ENCODE measurements around the gene TUBGCP6.

Gene TUBGCP6

DNA sequence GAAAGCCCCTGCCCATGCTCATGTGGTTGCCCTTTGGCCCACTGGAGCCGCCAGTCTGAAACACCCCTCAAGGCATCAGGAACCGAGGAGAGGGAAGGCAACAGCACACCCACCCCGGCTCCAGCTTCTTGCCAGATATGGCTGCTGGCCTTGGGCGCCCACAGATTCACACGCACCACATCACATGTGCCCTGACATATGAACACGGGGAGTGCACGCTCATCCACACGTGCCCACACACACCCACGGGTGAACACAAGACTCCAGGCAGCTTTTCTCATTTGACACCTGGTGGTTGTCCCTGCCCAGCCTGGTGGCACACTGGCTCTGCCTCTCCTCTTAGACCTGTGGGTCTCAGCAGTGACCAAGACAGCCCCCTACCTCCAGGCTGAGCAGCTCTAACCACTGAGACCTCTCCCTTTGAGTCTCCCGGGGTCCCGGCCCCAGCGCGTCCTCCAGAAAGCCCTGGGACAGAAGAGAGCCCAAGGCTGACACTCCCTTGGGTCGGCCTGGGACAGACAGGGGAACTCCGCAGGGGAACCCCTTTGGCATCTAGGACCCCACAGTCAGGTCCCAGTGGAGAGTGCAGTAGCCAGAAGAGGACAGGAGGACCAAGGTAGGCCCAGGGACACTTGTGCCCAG is 19.4 kb upstream of the TUBGCP6 start:
- DNase-seq: no peak

DNA sequence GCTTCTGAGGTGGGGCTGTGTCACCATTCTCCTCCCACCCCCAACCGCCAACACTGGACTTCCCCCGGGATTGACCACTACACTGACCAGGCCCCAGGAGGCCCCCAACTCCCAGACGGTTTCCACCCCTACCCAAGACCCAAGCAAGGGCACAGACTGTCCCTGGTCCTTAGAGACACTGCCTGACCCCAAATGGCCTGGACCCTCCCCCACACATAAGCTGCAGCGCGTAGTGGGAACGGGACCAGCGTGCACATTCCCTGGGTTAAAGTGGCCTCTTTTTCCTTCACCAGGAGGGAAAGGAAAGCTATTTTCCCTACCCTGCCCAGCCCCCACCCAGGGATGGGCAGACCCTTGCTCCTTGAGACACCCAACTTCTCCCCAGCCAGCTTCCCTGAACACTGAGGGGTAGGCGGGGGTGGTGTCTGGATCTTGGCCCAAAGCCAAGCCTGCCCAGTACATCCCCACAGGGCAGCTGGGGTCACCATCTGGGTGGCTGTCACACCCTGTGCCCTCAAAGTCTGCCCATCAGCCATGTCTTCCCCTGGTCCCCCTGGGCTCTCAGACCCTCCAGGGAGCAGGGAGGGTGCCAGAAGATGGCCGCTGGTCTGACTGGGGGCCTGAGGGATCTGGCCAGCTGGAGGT is 18.3 kb upstream of the TUBGCP6 start:
- DNase-seq: no peak

DNA sequence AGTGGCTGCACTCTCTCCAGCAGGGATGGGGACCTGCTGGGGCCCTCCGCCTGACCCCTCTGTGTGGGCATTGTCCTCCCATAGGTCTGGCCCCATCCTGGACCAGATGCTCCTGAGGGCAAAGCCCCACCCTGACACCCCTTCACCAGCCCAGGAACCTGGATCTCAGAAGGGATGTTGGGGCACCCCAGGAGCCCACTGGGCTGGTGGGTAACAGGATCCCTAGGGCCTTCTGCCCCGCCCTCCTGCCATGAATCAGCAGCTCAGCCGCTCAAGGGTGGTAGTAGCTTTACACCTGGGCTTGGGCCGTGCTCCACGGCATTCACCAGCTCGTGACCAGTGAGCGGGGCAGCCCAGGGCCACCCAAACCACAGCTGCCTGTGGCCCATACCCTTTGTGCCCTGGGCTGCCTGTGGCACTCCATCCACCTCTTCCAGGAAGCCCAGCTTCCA is 17.7 kb upstream of the TUBGCP6 start:
- DNase-seq: no peak

GRCh38 chr22:50261615-50262459 is 17.0 kb upstream of the TUBGCP6 start, which contains the start of gene MAPK12:
TSS of gene MAPK12 (minus strand) at chr22:50261683. CDS start at chr22:50261509, 174 bp downstream.
- DNase-seq: no peak

GRCh38 chr22:50260801-50261614 is 16.2 kb upstream of the TUBGCP6 start:
- no peak for DNase-seq

- no peak for DNase-seq
Observed at GRCh38 chr22:50260434-50260800, 15.6 kb upstream of the TUBGCP6 start.

DNA sequence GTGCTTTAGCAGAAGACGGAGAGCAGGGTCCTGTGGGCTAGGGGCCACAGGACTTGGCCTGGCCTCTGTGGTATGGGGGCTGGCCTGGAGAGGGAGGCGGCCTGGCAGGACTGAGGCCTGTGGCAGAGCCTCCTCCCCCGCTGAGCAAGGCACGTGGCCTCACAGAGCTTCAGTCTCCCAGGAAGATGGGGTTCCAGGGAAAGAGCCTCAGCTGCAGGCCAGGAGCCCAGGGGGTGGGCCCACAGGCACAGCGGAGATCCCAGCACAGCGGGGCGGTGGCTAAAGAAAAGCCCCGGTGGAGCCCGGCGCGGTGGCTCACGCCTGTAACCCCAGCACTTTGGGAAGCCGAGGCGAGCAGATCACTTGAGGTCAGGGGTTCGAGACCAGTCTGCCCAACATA is 14.5 kb upstream of the TUBGCP6 start:
- DNase-seq: no peak

DNA sequence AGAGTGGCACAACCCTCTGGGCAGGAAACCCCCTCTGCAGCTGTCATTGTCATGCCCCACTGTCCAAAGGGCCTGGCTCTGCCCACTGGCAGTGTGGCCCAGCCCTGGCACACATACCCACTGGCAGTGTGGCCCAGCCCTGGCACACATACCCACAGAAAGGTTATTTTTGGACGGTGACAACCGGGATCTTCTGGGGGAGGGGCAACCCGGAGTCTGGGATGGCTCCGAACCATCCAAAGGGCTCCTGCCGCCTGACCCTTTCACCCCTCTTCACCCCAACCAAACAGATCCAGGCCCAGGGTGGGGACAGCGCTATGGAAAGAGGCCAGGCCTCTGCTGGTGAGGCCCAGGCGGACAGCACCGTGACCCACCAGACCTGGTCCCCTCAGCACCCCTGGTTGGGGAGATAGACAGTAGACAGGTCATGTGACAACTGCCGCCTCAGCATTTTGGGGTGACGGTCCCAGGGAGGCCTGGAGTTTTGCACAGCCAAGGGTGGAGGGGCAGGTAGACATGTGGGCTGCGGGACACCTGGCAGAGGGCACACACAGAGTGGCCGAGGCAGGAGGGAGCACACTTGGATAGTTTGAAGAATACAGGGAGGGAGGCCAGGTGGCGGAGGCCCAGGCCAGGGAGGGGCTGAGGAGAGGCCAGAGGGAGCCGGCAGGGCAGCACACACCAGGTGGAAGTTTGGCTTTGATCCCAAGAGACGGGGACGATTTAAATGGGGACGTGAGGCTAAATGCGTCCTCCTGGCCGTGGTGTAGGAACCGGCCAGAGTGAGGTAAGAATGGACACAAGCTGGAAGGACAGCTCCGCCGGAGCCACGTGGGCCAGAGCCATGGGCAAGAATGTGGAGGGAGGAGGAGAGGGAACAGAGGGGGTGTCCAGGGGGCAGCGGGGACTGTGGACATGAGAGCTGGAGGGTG is 13.8 kb upstream of the TUBGCP6 start:
- DNase-seq: no peak

DNA sequence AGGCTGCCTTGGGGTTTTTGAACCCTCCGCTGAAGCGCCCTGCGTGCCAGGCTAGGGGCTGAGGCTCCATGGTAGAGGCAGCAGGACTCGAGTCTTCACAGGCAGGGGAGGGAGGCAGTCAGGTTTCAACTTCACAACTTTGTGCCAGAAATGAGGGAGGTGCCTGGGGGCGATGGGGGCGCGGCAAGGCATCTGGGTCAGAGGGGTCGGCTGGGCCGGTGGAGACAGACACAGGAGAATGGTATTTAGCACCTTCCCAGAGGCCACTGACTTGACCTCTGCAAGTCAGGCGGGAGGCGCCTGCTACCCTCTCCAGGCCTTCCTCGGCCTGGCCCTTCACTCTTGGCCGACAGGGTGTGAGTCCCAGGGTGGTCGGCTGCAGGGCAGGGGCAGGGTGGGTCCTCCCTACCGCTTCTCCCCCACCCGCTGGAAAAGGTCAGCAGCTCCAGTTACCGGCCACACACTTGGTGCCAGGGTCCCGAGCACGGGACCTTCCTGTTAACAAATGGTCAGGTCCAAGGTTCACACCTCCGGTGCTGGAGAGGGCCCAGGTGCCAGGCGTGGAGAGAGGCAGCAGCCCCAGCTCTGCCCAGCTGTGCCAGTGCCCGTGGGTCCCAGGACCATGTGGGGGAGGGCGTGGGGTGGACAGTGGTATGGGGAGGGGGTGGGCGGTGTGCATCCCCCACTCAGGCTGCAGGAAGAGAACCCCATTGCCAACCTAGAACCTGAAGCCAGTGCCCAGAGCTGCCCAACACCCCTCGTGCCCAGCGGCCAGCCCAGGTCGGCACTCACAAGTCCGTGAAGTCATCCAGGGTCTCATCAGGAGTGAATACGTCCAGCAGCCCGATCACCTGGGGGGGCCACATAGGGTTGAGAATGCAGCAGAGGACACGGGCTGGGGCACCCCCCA is 12.9 kb upstream of the TUBGCP6 start:
- DNase-seq: no peak

DNA sequence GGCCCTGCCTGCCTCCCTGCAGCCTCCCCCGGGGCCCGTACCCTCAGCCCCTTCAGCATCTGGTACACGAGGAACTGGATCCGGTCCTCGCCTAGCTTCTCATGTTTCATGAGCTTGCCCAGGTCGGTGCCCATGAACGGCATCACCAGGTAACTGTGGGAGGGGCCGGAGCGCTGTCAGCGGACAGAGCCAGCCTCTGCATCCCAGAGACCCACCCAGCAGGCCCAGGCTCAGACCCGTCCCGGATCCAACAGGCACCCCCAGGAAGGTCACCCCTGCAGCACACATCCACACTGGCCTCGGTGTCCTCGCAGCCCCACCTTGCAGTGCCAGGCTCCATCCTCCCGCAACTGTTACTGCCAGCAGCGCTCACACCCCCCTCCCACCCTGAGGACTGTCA is 12.2 kb upstream of the TUBGCP6 start:
- no peak for DNase-seq

DNA sequence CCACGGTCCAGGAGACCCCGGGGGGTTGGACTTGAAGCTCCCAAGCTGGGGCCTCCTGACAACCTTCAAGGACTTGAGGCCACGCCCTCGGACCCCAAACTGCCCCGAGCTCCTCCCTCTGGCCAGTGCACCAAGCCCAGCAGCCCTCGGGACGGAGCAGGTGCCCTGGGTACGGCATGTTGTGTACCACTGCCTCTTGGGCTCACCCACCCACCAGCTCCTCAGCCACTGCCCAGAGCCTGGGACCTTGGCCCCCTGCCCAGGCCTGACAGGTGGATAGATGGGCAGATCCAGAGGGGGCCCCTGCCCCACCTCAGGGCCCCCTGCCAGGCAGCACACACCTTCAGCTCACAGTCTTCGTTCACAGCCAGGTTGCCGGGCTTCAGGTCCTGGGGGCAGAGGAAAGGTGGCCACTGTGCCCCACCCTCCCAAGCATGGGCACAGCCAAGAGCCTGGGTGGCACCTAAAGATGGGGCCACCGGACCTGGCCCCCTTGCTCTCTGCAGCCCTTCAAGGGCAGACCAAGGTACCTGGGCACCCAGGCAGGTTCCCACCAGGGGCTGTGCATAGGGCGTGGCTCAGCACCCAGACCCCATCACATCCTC is 11.5 kb upstream of the TUBGCP6 start:
- no peak for DNase-seq

DNA sequence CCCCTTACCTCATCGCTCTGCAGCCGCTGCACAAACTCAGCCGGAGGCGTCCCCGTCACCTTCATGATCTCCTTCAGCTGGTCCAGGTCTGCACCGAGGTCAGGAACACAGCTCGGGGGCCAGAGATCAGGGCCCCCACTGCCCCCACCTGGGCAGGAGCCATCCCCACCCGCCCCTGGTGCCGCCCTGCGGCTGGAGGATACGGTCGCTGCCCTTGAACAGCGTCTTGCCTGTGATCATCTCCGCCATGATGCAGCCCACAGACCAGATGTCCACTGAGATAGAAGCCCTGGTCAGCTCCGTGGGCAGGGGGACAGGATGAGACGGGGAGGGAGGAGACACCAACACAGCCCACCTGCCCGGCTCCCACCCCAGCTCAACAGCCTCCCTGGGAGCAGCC is 10.8 kb upstream of the TUBGCP6 start:
- no peak for DNase-seq

DNA sequence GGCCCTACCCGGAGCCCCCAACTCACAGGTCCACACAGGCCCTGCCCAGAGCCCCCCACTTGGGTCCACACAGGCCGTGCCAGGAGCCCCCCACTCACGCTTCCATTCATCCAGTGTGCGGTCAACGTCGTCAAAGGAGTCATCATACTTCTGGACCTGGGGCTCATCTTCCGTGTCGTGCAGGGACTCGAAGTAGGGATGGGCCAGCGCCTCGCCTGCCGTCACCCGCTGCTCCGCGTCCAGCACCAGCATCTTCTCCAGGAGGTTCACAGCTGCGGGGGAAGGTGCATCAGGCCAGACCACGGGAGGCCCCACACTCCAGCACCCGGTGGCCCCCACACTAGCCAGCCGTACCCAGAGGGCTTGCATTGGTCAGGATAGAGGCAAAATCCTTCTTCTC is 10.3 kb upstream of the TUBGCP6 start:
- DNase-seq: no peak

DNA sequence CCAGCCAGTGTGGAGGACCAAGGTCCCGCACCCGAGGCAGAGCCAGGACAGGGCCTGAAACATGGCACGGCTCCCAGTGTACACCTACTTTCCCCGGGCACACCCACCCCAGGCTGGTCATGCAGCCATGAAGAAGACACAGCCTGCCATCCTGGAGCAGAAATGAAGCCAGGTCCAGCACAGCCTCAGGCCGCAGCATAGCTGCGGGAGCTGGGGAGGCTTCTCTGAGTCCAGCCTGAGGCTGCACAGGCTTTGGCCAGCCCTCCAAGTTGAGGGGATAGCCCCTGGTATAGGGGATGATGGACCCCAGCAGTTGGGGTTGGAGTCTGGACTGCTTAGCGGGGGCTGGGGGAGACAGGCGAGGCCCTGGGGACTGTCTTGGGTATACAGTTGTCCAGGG is 9.1 kb upstream of the TUBGCP6 start:
- no peak for DNase-seq

GRCh38 chr22:50253046-50253915 is 8.5 kb upstream of the TUBGCP6 start:
- no peak for DNase-seq

DNA sequence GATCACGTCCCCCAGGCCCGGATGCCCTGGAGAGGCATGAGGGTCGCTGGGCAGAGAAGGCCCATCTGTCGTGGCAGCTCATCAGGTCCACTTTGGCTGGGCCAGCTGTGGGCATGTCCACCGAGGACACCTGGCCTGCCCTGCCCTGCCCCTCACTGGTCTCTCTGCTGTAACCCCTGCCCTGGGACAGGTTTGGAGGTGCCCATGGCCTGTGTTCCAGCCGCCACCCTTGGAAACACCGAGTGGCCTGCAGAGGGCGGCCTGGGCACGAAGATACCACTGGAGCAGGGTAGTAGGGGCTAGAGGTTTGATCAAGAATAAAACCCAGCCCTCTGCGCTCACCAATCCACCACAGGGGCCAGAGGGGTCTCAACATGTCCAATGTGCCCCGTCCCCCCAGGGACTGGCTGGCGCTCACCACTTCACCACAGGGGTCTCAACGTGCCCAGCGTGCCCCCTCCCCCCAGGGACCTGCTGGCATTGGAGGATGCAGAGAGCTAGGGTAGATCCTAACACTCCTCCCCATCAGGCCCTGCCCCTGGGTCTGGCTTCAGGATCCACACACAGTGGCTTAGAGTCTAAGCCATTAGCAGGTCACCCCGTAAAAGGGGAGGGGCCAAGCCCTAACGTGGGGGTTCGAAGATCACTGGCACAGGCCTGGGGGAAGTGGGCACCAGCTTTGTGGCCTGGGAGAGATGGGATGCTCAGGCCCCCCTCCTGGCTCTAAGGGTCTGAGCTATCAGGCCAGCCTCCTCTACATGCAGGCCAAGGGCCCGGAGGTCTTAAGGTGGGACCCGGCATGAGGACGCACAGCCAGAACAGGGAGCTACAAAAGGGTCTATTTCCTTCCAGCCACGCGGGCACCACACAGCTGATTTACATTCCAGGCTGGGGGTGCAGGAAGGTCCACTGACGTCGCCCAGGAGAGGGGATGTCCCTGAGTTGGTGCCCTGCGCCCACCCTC is 7.5 kb upstream of the TUBGCP6 start:
- DNase-seq: peak; percentile 71

GRCh38 chr22:50251477-50252081 is 6.8 kb upstream of the TUBGCP6 start:
- DNase-seq: no peak
